Neural cell (in vitro differentiated cells): Measurements from ENCODE around the gene PRUNE2. TPM values are rescaled to one million over a fixed set of nuclear protein-coding genes. Genes with fewer than 3 reads are reported as not detected.

Experiments
- H2AFZ ChIP-seq: fragments of 200-600, 300-800 bp; sonication (generic), shearing (Covaris generic); 2 replicates; pipeline ENCODE4 v1.6.0; 2014; ENCODE audit warnings: low read depth, mild to moderate bottlenecking, antibody characterized with exemption, low read length, moderate library complexity
- H3F3A ChIP-seq: fragments of 200-600 bp; shearing (Covaris generic); 2 replicates; pipeline ENCODE4 v1.6.1; 2016; ENCODE audit warnings: mild to moderate bottlenecking, moderate library complexity, mixed read lengths, antibody characterized with exemption, low read length; ENCODE audit not compliant: insufficient read depth, poor library complexity, severe bottlenecking
- H3K27ac ChIP-seq: fragments of 200-600, 300-800 bp; sonication (generic), shearing (Covaris generic); 2 replicates; pipeline ENCODE4 v1.5.1; 2014; ENCODE audit warnings: mild to moderate bottlenecking, low read length, moderate library complexity
- H3K27me3 ChIP-seq: fragments of 300-800, 200-600 bp; sonication (generic), shearing (Covaris generic); 2 replicates; pipeline ENCODE4 v1.6.0; 2014; ENCODE audit warnings: mild to moderate bottlenecking, low read depth, low read length, moderate library complexity; ENCODE audit not compliant: insufficient read depth
- H3K36me3 ChIP-seq: fragments of 300-800, 200-600 bp; sonication (generic), shearing (Covaris generic); 2 replicates; pipeline ENCODE4 v1.5.1; 2014; ENCODE audit warnings: mild to moderate bottlenecking, antibody characterized with exemption, low read length, moderate library complexity; ENCODE audit not compliant: insufficient read depth
- H3K4me2 ChIP-seq: fragments of 300-800, 200-600 bp; sonication (generic), shearing (Covaris generic); 2 replicates; pipeline ENCODE4 v1.6.0; 2014; ENCODE audit warnings: mild to moderate bottlenecking, low read length
- H3K4me3 ChIP-seq: fragments of 300-800, 200-600 bp; sonication (generic), shearing (Covaris generic); 2 replicates; pipeline ENCODE4 v1.5.1; 2014; ENCODE audit warnings: mild to moderate bottlenecking, low read length, moderate library complexity
- H3K79me2 ChIP-seq: fragments of 200-600 bp; shearing (Covaris generic); replicated peaks from 2 replicates; pipeline ENCODE4 v1.6.0; 2014; ENCODE audit warnings: mild to moderate bottlenecking, low read length, moderate library complexity; ENCODE audit not compliant: insufficient read depth
- H3K9ac ChIP-seq: fragments of 300-800, 200-600 bp; sonication (generic), shearing (Covaris generic); 2 replicates; pipeline ENCODE4 v1.6.1; 2016; ENCODE audit warnings: mild to moderate bottlenecking, low read length, mixed read lengths
- H3K9me2 ChIP-seq: fragments of 200-600 bp; shearing (Covaris generic); 2 replicates; pipeline ENCODE4 v1.6.1; 2016; ENCODE audit warnings: mild to moderate bottlenecking, low read length, mixed read lengths; ENCODE audit not compliant: insufficient read depth
- H3K9me3 ChIP-seq: fragments of 200-600, 300-800 bp; sonication (generic), shearing (Covaris generic); 2 replicates; pipeline ENCODE4 v1.6.1; 2016; ENCODE audit warnings: mild to moderate bottlenecking, mixed run types, low read length, moderate library complexity, mixed read lengths
- H4K20me1 ChIP-seq: fragments of 200-600 bp; shearing (Covaris generic); 2 replicates; pipeline ENCODE4 v1.6.1; 2016; ENCODE audit warnings: mild to moderate bottlenecking, mixed run types; ENCODE audit not compliant: insufficient read depth
- EP300 ChIP-seq: fragments of 450-650 bp; conservative IDR thresholded peaks from 2 replicates; pipeline ENCODE4 v1.6.1; 2014; ENCODE audit warnings: antibody characterized with exemption, mild to moderate bottlenecking, moderate library complexity; ENCODE audit not compliant: poor library complexity, severe bottlenecking
- EZH2 ChIP-seq: fragments of 200-600, 300-800 bp; shearing (Covaris generic), sonication (generic); IDR thresholded peaks from 2 replicates; pipeline ENCODE4 v1.6.1; 2014; ENCODE audit warnings: antibody characterized with exemption, low read length, borderline replicate concordance, mild to moderate bottlenecking; ENCODE audit not compliant: insufficient read depth, poor library complexity, severe bottlenecking
- MXI1 ChIP-seq: fragments of 450-650 bp; conservative IDR thresholded peaks from 2 replicates; pipeline ENCODE4 v1.6.1; 2014; ENCODE audit warnings: antibody characterized with exemption, mild to moderate bottlenecking; ENCODE audit not compliant: poor library complexity, severe bottlenecking
- POLR2AphosphoS5 ChIP-seq: IDR thresholded peaks from 2 replicates; pipeline ENCODE4 v1.6.1; 2012
- RAD21 ChIP-seq: fragments of 450-650 bp; conservative IDR thresholded peaks from 2 replicates; pipeline ENCODE4 v1.6.1; 2014; ENCODE audit warnings: antibody characterized with exemption, mild to moderate bottlenecking, moderate library complexity
- REST ChIP-seq: IDR thresholded peaks from 2 replicates; pipeline ENCODE4 v1.6.1; 2012; ENCODE audit warnings: borderline replicate concordance
- SMC3 ChIP-seq: fragments of 450-650 bp; conservative IDR thresholded peaks from 2 replicates; pipeline ENCODE4 v1.6.1; 2014; ENCODE audit warnings: antibody characterized with exemption, mild to moderate bottlenecking, moderate library complexity; ENCODE audit not compliant: poor library complexity
- TAF1 ChIP-seq: IDR thresholded peaks from 2 replicates; pipeline ENCODE4 v1.6.1; 2012; ENCODE audit warnings: low read depth
- polyA plus RNA-seq: library from polyadenylated mRNA; depleted of rRNA; stranded (reverse); fragments of >200 nt; gene quantifications from 2 replicates; pipeline ENCODE4 v1.2.3, GENCODE V29; 2014
- TF ChIP-seq, protein P1 (sequence below): fragments of 450-650 bp; IDR thresholded peaks from 2 replicates; pipeline ENCODE4 v1.5.1; 2014; ENCODE audit warnings: antibody characterized with exemption, mild to moderate bottlenecking, moderate library complexity; ENCODE audit not compliant: poor library complexity, severe bottlenecking

PRUNE2 gene
- polyA plus RNA-seq, 1 donor from 2014 or later: 9.7 TPM

DNA sequence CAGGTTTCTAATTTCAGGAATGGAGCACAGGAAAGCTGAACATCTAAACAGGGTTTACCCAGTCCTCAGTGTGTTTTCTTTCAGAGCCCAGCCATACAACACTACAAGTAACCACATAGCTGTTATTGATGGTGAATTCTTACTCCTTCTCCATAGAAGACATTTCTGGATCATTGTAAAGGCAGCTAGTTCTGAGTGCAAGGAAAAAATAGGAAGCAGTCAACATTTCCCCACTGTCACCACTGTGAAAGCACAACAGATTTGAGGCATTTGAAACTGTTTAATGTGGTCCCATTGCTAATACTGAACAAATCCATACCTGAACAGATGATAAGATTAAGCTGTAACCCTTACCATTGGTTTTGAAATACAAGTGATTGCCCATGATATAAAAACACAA lies 286.7 kb downstream of the PRUNE2 start:
- Histone ChIP-seq H2AFZ (no peak overlapping the region), H4K20me1 (no peaks in the 10 kb centered on the region), H3K27ac (no peak overlapping the region), H3F3A (no peaks in the 10 kb centered on the region), H3K4me2 (no peak overlapping the region), H3K36me3 (no peaks in the 10 kb centered on the region), H3K4me3 (no peak overlapping the region), H3K9ac (no peak overlapping the region), H3K9me3 (no peaks in the 10 kb centered on the region), H3K27me3 (no peaks in the 10 kb centered on the region), H3K9me2 (no peaks in the 10 kb centered on the region), H3K79me2 (no peaks in the 10 kb centered on the region)
- TF ChIP-seq SMC3 (no peak), EP300 (no peak), MXI1 (no peak), REST (no peak), EZH2 (no peak), RAD21 (no peak), POLR2AphosphoS5 (no peak), TAF1 (no peak)
- TF ChIP-seq, protein P1, sequence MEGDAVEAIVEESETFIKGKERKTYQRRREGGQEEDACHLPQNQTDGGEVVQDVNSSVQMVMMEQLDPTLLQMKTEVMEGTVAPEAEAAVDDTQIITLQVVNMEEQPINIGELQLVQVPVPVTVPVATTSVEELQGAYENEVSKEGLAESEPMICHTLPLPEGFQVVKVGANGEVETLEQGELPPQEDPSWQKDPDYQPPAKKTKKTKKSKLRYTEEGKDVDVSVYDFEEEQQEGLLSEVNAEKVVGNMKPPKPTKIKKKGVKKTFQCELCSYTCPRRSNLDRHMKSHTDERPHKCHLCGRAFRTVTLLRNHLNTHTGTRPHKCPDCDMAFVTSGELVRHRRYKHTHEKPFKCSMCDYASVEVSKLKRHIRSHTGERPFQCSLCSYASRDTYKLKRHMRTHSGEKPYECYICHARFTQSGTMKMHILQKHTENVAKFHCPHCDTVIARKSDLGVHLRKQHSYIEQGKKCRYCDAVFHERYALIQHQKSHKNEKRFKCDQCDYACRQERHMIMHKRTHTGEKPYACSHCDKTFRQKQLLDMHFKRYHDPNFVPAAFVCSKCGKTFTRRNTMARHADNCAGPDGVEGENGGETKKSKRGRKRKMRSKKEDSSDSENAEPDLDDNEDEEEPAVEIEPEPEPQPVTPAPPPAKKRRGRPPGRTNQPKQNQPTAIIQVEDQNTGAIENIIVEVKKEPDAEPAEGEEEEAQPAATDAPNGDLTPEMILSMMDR: no peak

- Histone ChIP-seq H3K27ac (no peak overlapping the region), H3K9me2 (no peaks in the 10 kb centered on the region), H2AFZ (no peak overlapping the region), H3K4me3 (no peak overlapping the region), H3K4me2 (no peak overlapping the region), H3K36me3 (no peaks in the 10 kb centered on the region), H4K20me1 (no peaks in the 10 kb centered on the region), H3K9me3 (no peaks in the 10 kb centered on the region), H3K9ac (no peak overlapping the region), H3K79me2 (no peaks in the 10 kb centered on the region), H3K27me3 (no peaks in the 10 kb centered on the region), H3F3A (no peaks in the 10 kb centered on the region)
- no peak for TF ChIP-seq RAD21
- TF ChIP-seq, protein P1: no peak
- TF ChIP-seq EZH2: no peak
- no peak for TF ChIP-seq MXI1
- TF ChIP-seq EP300: no peak
- no peak for TF ChIP-seq POLR2AphosphoS5
- TF ChIP-seq SMC3: no peak
- TF ChIP-seq TAF1: no peak
Observed at GRCh38 chr9:76618762-76619161, 287.2 kb downstream of the PRUNE2 start.
